ENCODE measurements around the gene ZNF268. TPM values are rescaled to one million over a fixed set of nuclear protein-coding genes. Genes with fewer than 3 reads are reported as not detected.

ZNF268 gene
- total RNA-seq, 1 experiment from 2014 or later: 12.2 TPM

- TF ChIP-seq EZH2phosphoT487 (IDR thresholded peaks at IDR 0.05; ENCODE audit: borderline replicate concordance) (no peak), POLR2AphosphoS5 (IDR thresholded peaks at IDR 0.05; ENCODE audit: low read depth, low read length) (peak; percentile 80), EZH2 (IDR thresholded peaks at IDR 0.05) (no peak), CBX3 (IDR thresholded peaks at IDR 0.05; ENCODE audit: low read depth) (peak; percentile 96), ELF1 (IDR thresholded peaks at IDR 0.05; ENCODE audit: borderline replicate concordance, low read depth) (peak; percentile 80), CEBPB (IDR thresholded peaks at IDR 0.05; ENCODE audit: low read depth) (no peak; the same call in 1 of the 2 replicates)
These were observed at the start of gene ZNF268 (continued) for GRCh38 chr12:133181238-133181959.

GRCh38 chr12:133135747-133136146 lies 45.5 kb upstream of the ZNF268 start:
- no peak for ATAC-seq
- H3K4me3 ChIP-seq (replicated peaks in 1 of 2; ENCODE audit: low read depth in 1 of 2, low read length in 2 of 2): no peak overlapping the region
- H3K9ac ChIP-seq (ENCODE audit: low read length): no peak overlapping the region
- no peak for DNase-seq (ENCODE audit: low read depth, low spot score)
- no peaks in the 10 kb centered on the region for H3K9me2 ChIP-seq (ENCODE audit: insufficient read depth)
- H2AFZ ChIP-seq (ENCODE audit: low read depth, low read length, poor library complexity, severe bottlenecking): no peak overlapping the region
- no peaks in the 10 kb centered on the region for H3K79me2 ChIP-seq (ENCODE audit: insufficient read depth, low read length)
- no peak overlapping the region for H3K27ac ChIP-seq (ENCODE audit: low read depth, low read length)
- ChIA-PET CTCF (no interaction called here), RAD21 (ENCODE audit: low non-redundant PET in 1 of 2, low total read pairs in 2 of 2, uncharacterized antibody in 2 of 2, unreplicated experiment in 2 of 2) (no interaction called here), POLR2A (no interaction called here)
- BruUV-seq (replicated peaks): no TSS peak
- TF ChIP-seq ZFX (IDR thresholded peaks at IDR 0.05) (no peak), EZH2phosphoT487 (IDR thresholded peaks at IDR 0.05; ENCODE audit: borderline replicate concordance) (no peak), CEBPB (IDR thresholded peaks at IDR 0.05; ENCODE audit: low read depth) (no peak), POLR2AphosphoS5 (IDR thresholded peaks at IDR 0.05; ENCODE audit: low read depth, low read length) (no peak), ZNF274 (IDR thresholded peaks at IDR 0.05; ENCODE audit: low read depth, low read length) (no peak), EZH2 (IDR thresholded peaks at IDR 0.05) (no peak), MAX (IDR thresholded peaks at IDR 0.05) (no peak), REST (IDR thresholded peaks at IDR 0.05; ENCODE audit: low read depth) (no peak), SIN3A (IDR thresholded peaks at IDR 0.05; ENCODE audit: low read depth) (no peak), ZBTB33 (IDR thresholded peaks at IDR 0.05; ENCODE audit: extremely low read depth, insufficient replicate concordance, low read length) (no peak), YY1 (IDR thresholded peaks at IDR 0.05; ENCODE audit: extremely low read depth, insufficient replicate concordance, low read depth, low read length) (no peak), SP1 (IDR thresholded peaks at IDR 0.05; ENCODE audit: low read depth) (no peak), TCF7L2 (IDR thresholded peaks at IDR 0.05; ENCODE audit: borderline replicate concordance, extremely low read depth, insufficient read depth, insufficient read length) (no peak), RAD21 (IDR thresholded peaks at IDR 0.05; ENCODE audit: low read depth) (no peak), SRF (IDR thresholded peaks at IDR 0.05; ENCODE audit: low read depth) (no peak), EGR1 (IDR thresholded peaks at IDR 0.05; ENCODE audit: low read depth) (no peak), ATF3 (IDR thresholded peaks at IDR 0.05) (no peak), FOSL1 (IDR thresholded peaks at IDR 0.05; ENCODE audit: low read depth) (no peak)
- no peaks in the 10 kb centered on the region for H4K20me1 ChIP-seq (ENCODE audit: insufficient read depth)
- no peaks in the 10 kb centered on the region for H3K4me1 ChIP-seq (ENCODE audit: control insufficient read depth in 1 of 2, insufficient read depth in 2 of 2, low read length in 2 of 2)
- intact Hi-C loops (cut with micrococcal nuclease): no loop called here
- no peaks in the 10 kb centered on the region for H3K36me3 ChIP-seq (ENCODE audit: control insufficient read depth in 1 of 2, insufficient read depth in 2 of 2, low read length in 2 of 2)
- no peaks in the 10 kb centered on the region for H3K27me3 ChIP-seq (ENCODE audit: insufficient read depth, low read length)
- H3K9me3 ChIP-seq (ENCODE audit: control insufficient read depth in 1 of 2, insufficient read depth in 1 of 2, low read depth in 1 of 2, low read length in 2 of 2): peaks cover 7 to 9% of the 10 kb centered on the region in 2 experiments; a peak in 2 of 4 replicates
- H3K4me2 ChIP-seq (ENCODE audit: low read length): no peak overlapping the region

Measured in HCT116 (cell line).